ENCODE measurements around the gene LHX3. TPM values are rescaled to one million over a fixed set of nuclear protein-coding genes. Genes with fewer than 3 reads are reported as not detected.

Gene LHX3
- total RNA-seq = not detected in 2 replicates

DNA sequence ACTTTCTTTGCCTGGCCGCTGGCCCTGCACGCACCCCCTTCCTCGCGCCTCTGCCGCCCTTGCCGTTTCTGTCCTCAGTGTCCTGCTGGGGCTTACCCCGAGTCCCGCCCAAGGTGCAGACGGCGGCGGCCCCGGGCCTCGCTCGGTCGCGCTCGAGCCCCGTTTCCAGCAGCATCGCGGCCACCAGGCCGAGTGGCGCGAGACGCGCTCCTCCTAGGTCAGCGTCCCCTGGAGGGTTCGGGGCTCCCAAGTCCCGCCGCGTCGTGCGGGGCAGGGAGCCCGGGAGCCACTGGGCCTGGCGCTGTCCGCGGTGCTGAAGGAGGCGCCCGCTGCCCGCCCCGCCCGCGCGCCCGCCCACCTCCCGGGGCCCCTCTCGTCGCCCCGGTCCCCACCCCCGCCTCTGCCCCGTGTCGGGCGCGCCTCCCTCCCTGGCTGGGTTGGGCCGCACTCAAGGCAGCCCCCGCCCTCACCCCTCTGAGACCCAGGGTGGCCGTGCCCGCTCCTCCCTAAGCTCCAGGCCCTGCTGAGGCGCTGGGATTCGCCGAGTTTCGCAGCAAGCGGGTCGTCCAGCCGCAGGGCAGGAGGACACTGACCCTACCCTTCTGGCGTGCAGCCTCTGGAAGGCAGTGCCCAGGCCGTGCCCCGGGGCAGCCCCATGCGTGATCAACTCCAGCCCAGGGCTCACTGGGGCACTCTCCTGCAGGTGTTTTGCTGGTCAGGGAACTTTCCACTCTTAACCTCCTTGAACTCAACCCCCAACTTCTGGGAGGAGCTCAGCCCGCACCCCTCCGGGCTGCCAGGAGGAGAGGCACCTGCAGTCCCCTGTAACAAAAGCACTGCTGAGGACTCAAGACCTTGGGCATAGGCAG lies at the start of gene LHX3:
LHX3 (minus strand) TSS at position 291 of the 869 bp plus-strand sequence; CDS start at position 175, 116 bp downstream.

DNA sequence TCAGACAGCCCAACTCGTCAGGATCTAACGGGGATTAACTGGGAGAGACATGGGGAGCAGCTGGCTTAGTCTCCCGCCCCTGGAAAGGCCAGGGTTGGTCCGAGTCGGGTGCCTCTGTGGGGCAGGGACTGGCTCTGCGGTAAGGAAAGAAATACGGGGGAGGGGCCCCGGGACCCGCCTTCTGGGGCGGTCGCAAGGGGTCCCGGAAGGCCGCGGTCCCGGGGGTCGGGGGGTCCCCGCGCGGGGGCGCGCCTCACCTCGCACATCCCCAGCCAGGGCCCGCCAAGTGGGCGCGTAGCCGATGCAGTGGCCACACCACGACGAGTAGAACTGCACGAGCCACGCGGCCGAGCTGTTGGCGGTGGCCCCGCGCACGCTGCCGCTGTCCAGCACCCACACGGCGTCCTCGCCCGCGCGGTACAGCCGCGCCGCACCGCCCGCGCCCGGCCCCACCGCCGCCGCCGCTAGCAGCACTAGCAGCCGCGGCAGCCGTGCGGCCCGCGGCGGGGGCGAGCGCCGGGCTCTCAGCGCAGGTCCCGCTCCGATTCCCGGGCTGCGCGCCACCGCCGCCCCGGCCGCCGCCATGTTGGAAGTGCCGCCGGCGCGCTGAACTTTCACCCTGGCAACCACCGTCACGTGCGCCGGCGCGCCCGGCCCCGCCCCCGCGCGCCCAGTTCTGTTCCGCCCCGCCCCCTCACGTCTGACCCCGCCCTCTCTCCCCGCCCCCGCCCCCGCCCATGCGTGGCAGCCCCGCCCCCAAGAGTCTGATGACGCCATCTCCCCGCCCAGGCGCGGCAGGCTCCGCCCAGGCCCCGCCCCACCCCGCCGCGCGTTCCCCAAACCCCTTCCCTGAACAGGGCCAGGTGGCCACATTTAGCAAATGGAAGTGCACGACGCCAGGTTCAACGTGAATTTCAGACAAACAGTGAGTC lies 40.6 kb upstream of the LHX3 start, which contains the start of gene QSOX2:
QSOX2 (minus strand) TSS at position 594 of the 932 bp plus-strand sequence; CDS start at position 585, 9 bp downstream.

Other genes with a start within 250 kb of the LHX3 start
- gene UBAC1, start 243.8 kb downstream of the LHX3 start, total RNA-seq = 28.2 and 28.5 TPM in 2 replicates
- gene NACC2, start 109.8 kb downstream of the LHX3 start, total RNA-seq = 29.2 TPM in 2 replicates
- 38.2 and 42.3 TPM in 2 replicates for gene TMEM250, start 86.3 kb downstream of the LHX3 start, total RNA-seq
- gene QSOX2, start 40.7 kb upstream of the LHX3 start, total RNA-seq = 8.6 and 9.9 TPM in 2 replicates
- under 0.01 TPM in 2 replicates for gene CCDC187, start 99.0 kb upstream of the LHX3 start, total RNA-seq
- 41.7 and 50.7 TPM in 2 replicates for gene GPSM1, start 122.4 kb upstream of the LHX3 start, total RNA-seq
- 9.9 and 16.5 TPM in 2 replicates for gene DNLZ, start 158.6 kb upstream of the LHX3 start, total RNA-seq
- gene CARD9, start 168.5 kb upstream of the LHX3 start, total RNA-seq = 2.6 and 4.1 TPM in 2 replicates
- 4.9 and 6.5 TPM in 2 replicates for gene SNAPC4, start 195.0 kb upstream of the LHX3 start, total RNA-seq
- gene ENTR1, start 205.5 kb upstream of the LHX3 start, total RNA-seq = 22.9 and 24.6 TPM in 2 replicates
- 31.4 and 37.7 TPM in 2 replicates for gene PMPCA, start 205.5 kb upstream of the LHX3 start, total RNA-seq
- gene INPP5E, start 234.7 kb upstream of the LHX3 start, total RNA-seq = 5.2 and 5.3 TPM in 2 replicates

Measured in aortic smooth muscle cell (primary cell).